Fibroblast of peridontal ligament (primary cell): ENCODE data around the gene HMGCLL1.

Source experiments
- DNase-seq: peaks from one replicate; pipeline ENCODE4 v3.0.0-alpha.2; 2010; ENCODE audit errors: extremely low read depth

Gene HMGCLL1

DNA sequence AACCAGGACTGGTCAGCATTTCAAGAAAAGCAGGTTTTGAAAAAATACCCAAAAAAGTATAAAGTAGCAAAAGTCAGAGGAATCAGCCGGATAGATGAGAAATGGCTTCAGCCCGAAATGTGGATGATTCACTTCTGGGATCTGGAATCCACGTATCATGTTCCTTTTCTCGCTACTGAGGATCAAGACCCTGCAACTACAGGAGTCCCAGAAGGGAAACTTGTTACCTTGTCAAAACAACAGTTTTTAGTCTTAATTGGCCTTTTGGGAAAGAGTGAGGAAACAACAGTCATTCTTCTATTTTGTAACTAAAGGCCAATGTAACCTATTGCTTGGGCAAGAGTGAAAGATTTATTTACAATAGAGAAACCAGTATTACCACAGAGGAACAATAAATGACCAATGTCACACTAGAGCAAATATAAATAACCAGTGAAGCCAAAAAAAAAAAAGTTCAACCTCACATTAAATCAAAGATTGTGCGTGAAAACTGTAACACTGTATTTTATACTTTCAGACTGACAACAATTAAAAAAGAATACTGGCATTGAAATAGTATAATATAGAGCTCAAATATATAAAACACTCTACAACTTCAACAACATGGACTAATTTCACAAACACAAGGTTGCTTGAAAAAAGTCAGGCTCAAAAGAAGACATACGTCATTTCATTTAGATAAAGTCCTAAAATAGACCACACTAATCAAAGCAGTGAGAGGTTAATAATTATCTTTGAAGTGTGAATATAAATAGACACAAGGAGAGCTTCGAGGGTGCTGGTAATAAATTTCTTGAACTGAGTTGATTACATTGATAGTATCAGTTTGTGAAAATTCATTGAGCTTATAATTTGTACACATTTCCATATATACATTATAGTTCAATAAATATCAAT, 135.5 kb downstream of the HMGCLL1 start:
- DNase-seq: peak; percentile 49

GRCh38 chr6:55438203-55438602, 140.8 kb downstream of the HMGCLL1 start:
- peak; percentile 48 for DNase-seq

DNA sequence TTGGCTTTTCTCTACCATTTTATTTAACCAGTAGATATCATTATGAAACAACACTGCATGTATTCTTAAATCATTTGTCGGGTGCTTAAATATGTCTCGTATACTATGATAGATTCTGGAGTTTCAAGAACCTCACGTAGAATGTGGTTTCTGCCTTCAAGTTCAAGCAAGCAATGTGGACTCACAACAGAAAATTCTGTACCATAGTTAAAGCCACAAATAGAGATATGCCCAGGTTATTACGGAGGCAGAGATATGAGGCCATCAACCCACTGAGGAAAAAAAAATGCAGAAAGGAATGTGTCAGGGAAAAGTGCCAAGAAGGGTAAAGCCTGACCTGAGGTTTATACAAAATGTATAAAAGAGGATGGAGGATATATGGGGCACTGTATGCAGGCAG, 141.9 kb downstream of the HMGCLL1 start:
- DNase-seq: no peak

DNA sequence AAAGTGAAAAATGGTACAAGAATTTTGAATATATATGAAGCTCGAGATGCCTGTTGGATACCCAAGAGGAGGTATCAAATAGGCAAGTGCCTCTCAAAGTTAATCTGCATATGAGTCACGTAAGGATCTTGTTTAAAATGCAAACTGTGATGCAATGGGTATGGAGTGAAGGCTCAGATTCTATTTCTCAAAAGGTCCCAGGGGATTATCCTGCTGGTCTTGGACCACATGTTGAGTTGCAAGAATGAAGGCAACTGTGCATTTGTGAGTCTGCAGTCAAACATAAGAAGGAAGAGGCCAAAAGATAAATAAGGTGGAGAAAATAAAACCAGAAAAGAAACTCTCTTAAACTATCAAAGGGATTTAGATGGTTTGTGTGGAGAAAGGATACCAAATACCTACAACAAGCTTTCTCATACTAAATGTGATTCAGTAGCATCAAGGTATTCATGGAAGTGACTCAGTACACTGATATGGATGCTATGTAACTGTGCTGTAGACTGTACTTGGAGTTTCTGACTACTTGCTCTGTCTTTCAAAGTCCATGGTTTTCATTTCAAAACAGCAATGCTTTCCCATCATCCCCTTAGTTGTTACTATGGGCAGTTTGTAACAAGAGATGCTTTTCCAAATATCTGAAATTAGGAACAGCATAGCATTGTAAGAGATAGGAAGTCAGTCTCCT, 145.4 kb downstream of the HMGCLL1 start:
- DNase-seq: peak; percentile 96

DNA sequence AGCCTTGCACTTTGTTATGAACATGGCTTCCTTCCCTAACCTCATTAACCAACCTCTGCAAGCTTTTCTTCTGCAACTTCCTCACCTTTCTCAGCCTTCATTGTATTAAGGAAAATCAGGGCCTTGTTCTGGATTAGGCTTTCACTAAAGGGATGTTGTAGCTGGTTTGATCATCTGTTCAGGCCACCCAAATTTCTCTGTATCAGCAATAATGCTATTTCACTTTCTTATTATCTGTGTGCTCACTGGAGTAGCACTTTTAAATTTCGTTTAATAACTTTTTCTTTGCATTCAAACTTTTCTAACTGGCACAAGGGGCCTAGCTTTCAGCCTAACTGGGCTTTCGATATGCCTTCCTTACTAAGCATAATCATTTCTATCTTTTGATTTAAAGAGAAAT, 155.1 kb downstream of the HMGCLL1 start:
- no peak for DNase-seq

GRCh38 chr6:55410674-55411073, 168.3 kb downstream of the HMGCLL1 start:
- no peak for DNase-seq

DNA sequence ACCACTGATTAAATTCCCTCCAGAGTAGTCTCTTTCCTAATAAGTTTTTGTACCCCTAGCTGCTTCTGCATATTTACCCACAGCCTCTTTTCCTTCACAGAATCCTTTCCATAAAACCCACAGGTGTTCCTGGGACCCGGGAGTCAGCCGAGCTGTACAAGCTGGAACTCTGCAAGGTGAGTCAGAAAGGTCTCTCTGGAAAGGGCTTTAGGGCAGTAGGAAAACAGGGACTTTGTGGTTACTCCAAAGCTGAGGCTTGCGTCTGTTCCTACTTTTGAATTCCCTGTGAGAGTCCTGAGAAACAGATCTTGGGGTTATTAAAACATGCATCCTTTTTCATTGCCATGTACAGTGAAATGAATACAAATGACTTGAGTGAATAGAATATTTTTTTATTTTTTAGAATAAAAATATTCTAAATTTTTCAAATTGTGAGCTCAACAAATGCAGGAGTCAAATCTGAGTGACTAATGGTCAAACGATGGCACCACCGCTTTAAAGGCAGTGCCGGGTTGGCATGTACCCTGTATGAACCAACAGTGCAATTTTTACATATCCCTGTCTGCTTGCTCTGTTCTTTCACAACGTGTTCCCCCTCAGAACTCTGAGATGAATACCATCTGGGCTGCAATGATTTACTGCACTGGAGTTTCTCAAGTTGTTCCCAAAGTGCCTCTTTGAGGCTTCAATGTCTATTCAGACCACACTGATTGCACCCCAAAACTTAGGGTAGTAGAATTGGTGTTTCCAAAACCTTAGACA, 173.3 kb downstream of the HMGCLL1 start:
- peak; percentile 4 for DNase-seq

DNA sequence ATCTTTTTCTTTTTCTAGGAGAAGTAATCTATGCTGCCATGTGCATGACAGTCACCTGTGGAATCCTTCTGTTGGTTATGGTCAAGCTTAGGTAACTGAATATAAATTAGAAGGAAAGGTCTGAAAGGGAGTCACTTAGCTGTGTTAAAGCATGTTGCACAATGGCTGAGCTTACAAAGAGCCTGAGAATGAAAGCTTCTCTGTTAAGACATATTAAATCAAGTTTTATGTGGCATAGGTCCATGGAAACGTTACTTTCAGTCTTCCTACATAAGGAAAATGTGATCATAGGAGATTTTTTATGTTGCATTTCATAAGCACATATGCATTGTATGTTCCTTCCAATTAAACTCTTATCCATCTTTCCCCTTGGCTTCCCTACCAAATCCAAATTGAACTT, 179.6 kb downstream of the HMGCLL1 start:
- DNase-seq: peak; percentile 5

DNA sequence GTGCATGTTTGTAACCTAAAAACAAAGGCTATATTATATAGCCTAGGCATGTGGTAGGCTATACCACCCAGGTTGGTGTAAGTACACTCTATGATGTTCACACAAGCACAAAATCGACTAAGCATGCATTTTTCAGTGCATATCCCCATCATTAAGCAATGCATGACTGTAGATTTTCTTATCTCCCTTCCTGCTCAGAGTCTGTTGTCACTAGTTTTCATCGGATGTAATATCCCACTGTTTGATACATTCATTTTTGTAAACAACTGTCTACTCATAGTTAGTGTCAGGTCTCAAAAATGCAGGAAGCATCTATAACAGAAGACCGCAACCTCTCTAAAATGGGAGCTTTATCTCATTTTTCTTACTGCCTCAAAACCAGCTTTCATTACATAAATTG, 181.0 kb downstream of the HMGCLL1 start:
- DNase-seq: no peak

DNA sequence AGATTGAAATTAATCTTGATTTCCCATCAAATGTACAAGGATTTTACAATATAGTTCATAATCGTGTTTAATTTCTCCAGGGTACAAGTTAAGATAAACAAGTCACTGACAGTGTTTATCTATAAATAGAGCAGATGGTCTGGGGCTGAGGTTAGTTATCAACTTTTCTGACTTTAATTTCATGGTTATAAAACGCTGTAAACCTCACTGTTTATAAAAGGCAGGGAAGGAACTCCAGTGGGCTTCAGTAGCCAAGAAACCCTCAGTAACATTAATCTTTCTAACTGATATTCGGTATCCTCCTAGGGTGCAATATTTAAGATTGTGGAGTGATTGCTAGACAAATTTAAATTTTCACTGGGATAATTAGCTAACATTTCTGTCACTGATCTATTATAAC, 183.1 kb downstream of the HMGCLL1 start:
- no peak for DNase-seq

- DNase-seq: no peak
Observed at GRCh38 chr6:55388211-55388610, 190.8 kb downstream of the HMGCLL1 start.
